ENCODE measurements around the gene HIVEP3.

The HIVEP3 gene

GRCh38 chr1:41906943-41907342 lies 11.8 kb downstream of the HIVEP3 start:
- no peak for TF ChIP-seq TCF12 (IDR thresholded peaks at IDR 0.05; ENCODE audit: low read depth)
- no peak for TF ChIP-seq ZBTB7A (IDR thresholded peaks at IDR 0.05; ENCODE audit: low read depth)

- TF ChIP-seq REST (IDR thresholded peaks at IDR 0.05; ENCODE audit: low read depth) (no peak), RAD21 (IDR thresholded peaks at IDR 0.05; ENCODE audit: low read depth) (no peak), TEAD4 (IDR thresholded peaks at IDR 0.05) (no peak), FOXM1 (IDR thresholded peaks at IDR 0.05; ENCODE audit: borderline replicate concordance, low read depth) (no peak), MAX (IDR thresholded peaks at IDR 0.05) (no peak)
Measured at GRCh38 chr1:41905093-41905675, 13.5 kb downstream of the HIVEP3 start.

GRCh38 chr1:41902664-41903063 lies 16.1 kb downstream of the HIVEP3 start:
- TF ChIP-seq MAX (IDR thresholded peaks at IDR 0.05) (no peak), EGR1 (IDR thresholded peaks at IDR 0.05) (no peak), USF1 (IDR thresholded peaks at IDR 0.05) (no peak), EP300 (IDR thresholded peaks at IDR 0.05; ENCODE audit: borderline replicate concordance) (no peak), YY1 (IDR thresholded peaks at IDR 0.05; ENCODE audit: low read depth) (no peak), NFIC (IDR thresholded peaks at IDR 0.05) (no peak), REST (IDR thresholded peaks at IDR 0.05; ENCODE audit: low read depth) (no peak)

GRCh38 chr1:41902159-41902577 lies 16.6 kb downstream of the HIVEP3 start:
- TF ChIP-seq REST (IDR thresholded peaks at IDR 0.05; ENCODE audit: low read depth) (no peak), MAX (IDR thresholded peaks at IDR 0.05) (no peak), EP300 (IDR thresholded peaks at IDR 0.05; ENCODE audit: borderline replicate concordance) (no peak), RAD21 (IDR thresholded peaks at IDR 0.05; ENCODE audit: low read depth) (no peak), TCF12 (IDR thresholded peaks at IDR 0.05; ENCODE audit: low read depth) (no peak), CREB1 (IDR thresholded peaks at IDR 0.05; ENCODE audit: low read depth) (no peak), USF1 (IDR thresholded peaks at IDR 0.05) (no peak), YY1 (IDR thresholded peaks at IDR 0.05; ENCODE audit: low read depth) (no peak), NFIC (IDR thresholded peaks at IDR 0.05) (no peak)

GRCh38 chr1:41901551-41901950 lies 17.2 kb downstream of the HIVEP3 start:
- TF ChIP-seq TAF1 (IDR thresholded peaks at IDR 0.05; ENCODE audit: low read depth) (no peak), CREB1 (IDR thresholded peaks at IDR 0.05; ENCODE audit: low read depth) (no peak), EP300 (IDR thresholded peaks at IDR 0.05; ENCODE audit: borderline replicate concordance) (no peak), USF1 (IDR thresholded peaks at IDR 0.05) (no peak), REST (IDR thresholded peaks at IDR 0.05; ENCODE audit: low read depth) (no peak), ZBTB7A (IDR thresholded peaks at IDR 0.05; ENCODE audit: low read depth) (no peak), TCF12 (IDR thresholded peaks at IDR 0.05; ENCODE audit: low read depth) (no peak), FOXM1 (IDR thresholded peaks at IDR 0.05; ENCODE audit: borderline replicate concordance, low read depth) (no peak), MAX (IDR thresholded peaks at IDR 0.05) (no peak), YY1 (IDR thresholded peaks at IDR 0.05; ENCODE audit: low read depth) (no peak), NFIC (IDR thresholded peaks at IDR 0.05) (no peak), TEAD4 (IDR thresholded peaks at IDR 0.05) (no peak), CEBPB (IDR thresholded peaks at IDR 0.05) (no peak), RAD21 (IDR thresholded peaks at IDR 0.05; ENCODE audit: low read depth) (no peak), EGR1 (IDR thresholded peaks at IDR 0.05) (no peak)
